ENCODE measurements around the gene TCF25. TPM values are rescaled to one million over a fixed set of nuclear protein-coding genes. Genes with fewer than 3 reads are reported as not detected.

TCF25 gene
- total RNA-seq, 1 experiment from 2014 or later: 345 TPM

DNA sequence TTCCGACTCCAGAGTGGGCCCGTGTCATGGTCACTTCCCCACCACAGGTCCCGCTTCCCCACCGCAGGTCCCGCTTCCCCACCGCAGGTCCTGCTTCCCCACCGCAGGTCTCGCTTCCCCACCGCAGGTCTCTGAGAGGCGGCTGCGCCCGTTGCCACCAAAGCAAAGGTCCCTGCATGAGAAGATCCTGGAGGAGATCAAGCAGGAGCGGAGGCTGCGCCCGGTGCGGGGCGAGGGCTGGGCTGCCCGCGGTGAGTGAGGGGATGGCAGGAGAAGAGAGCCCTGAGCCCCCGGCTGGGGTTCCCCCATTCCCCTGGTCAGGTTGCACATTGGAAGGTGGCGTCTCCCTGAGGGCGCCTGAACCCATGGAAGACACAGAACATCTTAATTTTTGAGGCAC lies 17.4 kb upstream of the TCF25 start:
- H3K27ac ChIP-seq (ENCODE audit: low read depth, low read length): no peak overlapping the region
- H3K27me3 ChIP-seq (ENCODE audit: insufficient read depth, low read length): no peaks in the 10 kb centered on the region
- RAD21 ChIA-PET (ENCODE audit: low non-redundant PET in 1 of 2, low total read pairs in 2 of 2, uncharacterized antibody in 2 of 2, unreplicated experiment in 2 of 2): interaction anchor here in 1 of 2 experiments (0.7 kb wide), 1 partner anchor 55 kb away, joined by 3 read pairs; no protein-coding TSS in a partner anchor

More for the DNA sequence above, 17.4 kb upstream of the TCF25 start:
- CTCF ChIA-PET: no interaction called here
- TF ChIP-seq TCF7L2 (IDR thresholded peaks at IDR 0.05; ENCODE audit: borderline replicate concordance, extremely low read depth, insufficient read depth, insufficient read length) (no peak), SIN3A (IDR thresholded peaks at IDR 0.05; ENCODE audit: low read depth) (no peak)
- TF ChIP-seq, protein P1, sequence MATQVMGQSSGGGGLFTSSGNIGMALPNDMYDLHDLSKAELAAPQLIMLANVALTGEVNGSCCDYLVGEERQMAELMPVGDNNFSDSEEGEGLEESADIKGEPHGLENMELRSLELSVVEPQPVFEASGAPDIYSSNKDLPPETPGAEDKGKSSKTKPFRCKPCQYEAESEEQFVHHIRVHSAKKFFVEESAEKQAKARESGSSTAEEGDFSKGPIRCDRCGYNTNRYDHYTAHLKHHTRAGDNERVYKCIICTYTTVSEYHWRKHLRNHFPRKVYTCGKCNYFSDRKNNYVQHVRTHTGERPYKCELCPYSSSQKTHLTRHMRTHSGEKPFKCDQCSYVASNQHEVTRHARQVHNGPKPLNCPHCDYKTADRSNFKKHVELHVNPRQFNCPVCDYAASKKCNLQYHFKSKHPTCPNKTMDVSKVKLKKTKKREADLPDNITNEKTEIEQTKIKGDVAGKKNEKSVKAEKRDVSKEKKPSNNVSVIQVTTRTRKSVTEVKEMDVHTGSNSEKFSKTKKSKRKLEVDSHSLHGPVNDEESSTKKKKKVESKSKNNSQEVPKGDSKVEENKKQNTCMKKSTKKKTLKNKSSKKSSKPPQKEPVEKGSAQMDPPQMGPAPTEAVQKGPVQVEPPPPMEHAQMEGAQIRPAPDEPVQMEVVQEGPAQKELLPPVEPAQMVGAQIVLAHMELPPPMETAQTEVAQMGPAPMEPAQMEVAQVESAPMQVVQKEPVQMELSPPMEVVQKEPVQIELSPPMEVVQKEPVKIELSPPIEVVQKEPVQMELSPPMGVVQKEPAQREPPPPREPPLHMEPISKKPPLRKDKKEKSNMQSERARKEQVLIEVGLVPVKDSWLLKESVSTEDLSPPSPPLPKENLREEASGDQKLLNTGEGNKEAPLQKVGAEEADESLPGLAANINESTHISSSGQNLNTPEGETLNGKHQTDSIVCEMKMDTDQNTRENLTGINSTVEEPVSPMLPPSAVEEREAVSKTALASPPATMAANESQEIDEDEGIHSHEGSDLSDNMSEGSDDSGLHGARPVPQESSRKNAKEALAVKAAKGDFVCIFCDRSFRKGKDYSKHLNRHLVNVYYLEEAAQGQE (IDR thresholded peaks at IDR 0.05; ENCODE audit: low read depth): no peak
- ATAC-seq: no peak
- H4K20me1 ChIP-seq (ENCODE audit: insufficient read depth): no peaks in the 10 kb centered on the region
- H3K4me1 ChIP-seq (ENCODE audit: control insufficient read depth in 1 of 2, insufficient read depth in 2 of 2, low read length in 2 of 2): no peaks in the 10 kb centered on the region
- no peaks in the 10 kb centered on the region for H3K9me2 ChIP-seq (ENCODE audit: insufficient read depth)
- no peak overlapping the region for H2AFZ ChIP-seq (ENCODE audit: low read depth, low read length, poor library complexity, severe bottlenecking)
- intact Hi-C loops (cut with micrococcal nuclease): no loop called here
- H3K9ac ChIP-seq (ENCODE audit: low read length): no peak overlapping the region
- H3K9me3 ChIP-seq (ENCODE audit: control insufficient read depth in 1 of 2, insufficient read depth in 1 of 2, low read depth in 1 of 2, low read length in 2 of 2): no peaks in the 10 kb centered on the region
- no peak for DNase-seq (ENCODE audit: low read depth, low spot score)
- BruUV-seq (replicated peaks): no TSS peak
- H3K4me2 ChIP-seq (ENCODE audit: low read length): no peak overlapping the region
- no peaks in the 10 kb centered on the region; a peak in 1 of 4 replicates for H3K36me3 ChIP-seq (ENCODE audit: control insufficient read depth in 1 of 2, insufficient read depth in 2 of 2, low read length in 2 of 2)
- POLR2A ChIA-PET: no interaction called here
- no peaks in the 10 kb centered on the region for H3K79me2 ChIP-seq (ENCODE audit: insufficient read depth, low read length)
- no peak overlapping the region for H3K4me3 ChIP-seq (replicated peaks in 1 of 2; ENCODE audit: low read depth in 1 of 2, low read length in 2 of 2)

Measured in HCT116 (cell line).